ENCODE data around the gene TMCC3. TPM values are rescaled to one million over a fixed set of nuclear protein-coding genes. Genes with fewer than 3 reads are reported as not detected.

The TMCC3 gene
- polyA plus RNA-seq, 1 donor: 23.2 TPM

DNA sequence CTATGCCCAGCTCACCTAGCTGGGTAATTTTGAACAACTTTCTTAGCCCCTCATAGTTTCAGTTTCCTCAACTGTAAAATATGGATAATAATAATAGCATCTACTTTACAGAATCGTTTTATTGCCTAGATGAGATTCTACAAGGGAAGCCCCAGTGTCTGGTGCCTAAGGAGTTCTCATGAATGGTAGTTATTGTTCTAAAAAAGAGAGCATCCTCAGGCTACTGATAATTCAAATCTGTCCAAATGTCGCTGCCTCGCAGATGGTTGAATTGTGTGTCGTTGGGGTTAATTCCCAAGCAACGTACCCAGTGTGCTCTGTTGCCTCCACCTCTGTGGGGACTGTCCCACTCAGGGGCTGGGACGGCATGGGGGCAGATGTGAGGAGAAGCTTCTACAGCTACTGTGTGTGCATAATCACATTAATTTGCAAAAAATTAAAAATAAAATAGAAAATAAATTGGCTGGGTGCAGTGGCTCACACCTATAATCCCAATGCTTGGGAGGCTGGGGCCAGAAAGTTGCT, 119.1 kb downstream of the TMCC3 start:
- DNase-seq: no peak

DNA sequence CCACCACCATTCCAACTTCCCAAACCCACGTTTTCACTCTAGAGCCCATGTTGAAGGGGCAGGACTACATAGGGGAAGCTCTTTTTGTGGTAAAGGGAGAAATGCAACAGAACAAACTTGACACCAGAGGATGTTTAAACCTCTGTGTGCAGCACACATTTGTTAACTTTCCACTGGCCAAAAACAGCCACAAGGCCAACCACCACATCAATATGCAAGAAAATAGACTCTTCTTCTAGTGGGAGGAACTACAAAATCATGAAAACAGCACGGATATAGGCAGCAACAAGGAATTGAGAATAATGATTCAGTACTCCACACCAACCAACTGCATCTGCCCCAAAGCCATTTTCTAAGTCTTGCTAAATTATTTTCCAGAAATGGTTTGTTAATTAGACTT, 124.4 kb downstream of the TMCC3 start:
- no peak for DNase-seq

Other genes with a start within 250 kb of the TMCC3 start
- 16.8 TPM for gene CEP83, start 190.7 kb downstream of the TMCC3 start, polyA plus RNA-seq (ENCODE audit: insufficient read length)